ENCODE measurements around the gene SCLT1. TPM values are rescaled to one million over a fixed set of nuclear protein-coding genes. Genes with fewer than 3 reads are reported as not detected.

SCLT1 gene
- polyA plus RNA-seq, 6 donors from 2014 or later, result 0.65 to 9.3 (median 8.6) TPM

DNA sequence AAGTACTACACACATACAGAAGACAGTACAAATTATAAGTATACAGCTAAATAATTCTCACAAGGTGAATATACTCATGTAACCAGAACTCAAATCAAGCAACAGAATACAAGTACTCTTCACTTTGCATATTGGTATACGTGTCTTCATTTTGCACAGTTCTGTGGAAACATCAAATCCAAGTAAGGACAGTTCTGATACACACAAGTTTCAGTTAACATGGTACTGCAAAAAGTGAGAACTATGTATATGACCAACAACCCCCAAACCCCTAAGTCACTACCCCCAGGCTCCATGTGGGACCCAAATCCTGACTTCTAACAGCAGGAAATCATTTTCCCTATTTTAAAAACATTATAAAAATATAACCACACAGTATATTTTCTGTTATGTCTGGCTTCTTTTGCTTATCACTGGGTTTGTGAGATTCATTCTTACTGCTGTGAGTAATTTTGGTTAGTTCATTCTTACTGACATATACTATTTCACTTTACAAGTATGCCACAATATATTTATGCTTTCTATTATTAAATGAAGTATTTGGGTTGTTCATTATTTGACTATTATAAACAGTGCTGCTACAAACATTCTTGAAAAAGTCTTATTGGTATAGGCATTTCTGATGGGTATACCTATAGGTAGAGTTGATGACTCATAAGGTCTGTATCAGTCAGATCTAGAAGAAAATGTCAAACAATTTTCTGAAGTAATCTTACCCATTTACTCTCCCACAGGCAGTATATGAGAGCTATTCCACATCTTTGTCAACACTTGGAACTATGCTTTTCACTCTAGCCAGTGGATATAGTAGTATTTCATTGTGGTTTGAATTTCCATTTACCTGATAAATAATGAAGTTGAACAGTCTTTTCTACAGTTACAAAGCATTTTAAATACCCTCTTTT lies 47.0 kb downstream of the SCLT1 start:
- H3K36me3 Mint-ChIP-seq, result peaks cover 0 to 8% of the 10 kb centered on the region in 2 donors
- peaks cover 0 to 5% (median 0%) of the 10 kb centered on the region in 3 donors for H3K4me1 Mint-ChIP-seq
- no peaks in the 10 kb centered on the region for H3K27me3 Mint-ChIP-seq
- DNase-seq (no peak), ATAC-seq (ENCODE audit: low read depth in 2 of 2) (no peak)
- peaks cover 0 to 21% (median 16%) of the 10 kb centered on the region in 7 donors for H3K9me3 Mint-ChIP-seq
- H3K4me3 Mint-ChIP-seq, result no peak overlapping the region
- H3K27ac Mint-ChIP-seq, result peak overlapping the region in 1 of 6 donors; percentile 40

DNA sequence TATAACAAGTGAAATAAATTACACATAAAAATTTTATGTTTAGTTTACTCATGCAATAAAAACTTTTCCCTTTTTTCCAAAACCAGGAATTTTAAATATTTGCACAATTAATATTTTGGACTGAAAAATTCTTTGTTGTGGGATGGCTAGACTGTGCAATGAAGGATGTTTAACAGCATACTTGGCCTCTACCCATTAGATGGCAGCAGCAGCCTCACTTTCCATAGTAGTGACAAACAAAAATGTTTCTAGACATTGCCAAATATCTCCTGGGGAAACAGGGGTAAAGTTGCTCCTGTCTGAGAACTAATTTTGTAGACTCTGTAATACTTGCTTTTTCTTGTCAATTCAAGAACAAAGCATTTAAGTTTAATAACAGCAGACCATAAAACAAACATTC lies 49.8 kb downstream of the SCLT1 start:
- Mint-ChIP-seq H3K4me1 (peaks cover 0 to 5% (median 0%) of the 10 kb centered on the region in 3 donors), H3K27ac (no peak overlapping the region), H3K36me3 (peaks cover 5 to 8% of the 10 kb centered on the region in 2 donors), H3K4me3 (no peak overlapping the region), H3K9me3 (peaks cover 0 to 5% (median 0%) of the 10 kb centered on the region in 7 donors), H3K27me3 (no peaks in the 10 kb centered on the region)
- ATAC-seq (ENCODE audit: low read depth in 2 of 2) (no peak), DNase-seq (no peak)

- H3K4me1 Mint-ChIP-seq, result no peaks in the 10 kb centered on the region
- H3K27me3 Mint-ChIP-seq, result no peaks in the 10 kb centered on the region
- peak overlapping the region in 1 of 6 donors; percentile 42 for H3K27ac Mint-ChIP-seq
- H3K36me3 Mint-ChIP-seq, result peaks cover 11 to 15% of the 10 kb centered on the region in 2 donors
- H3K4me3 Mint-ChIP-seq, result no peak overlapping the region
- H3K9me3 Mint-ChIP-seq, result no peaks in the 10 kb centered on the region
- no peak for DNase-seq
- no peak for ATAC-seq (ENCODE audit: low read depth in 2 of 2)
Observed at GRCh38 chr4:129040471-129040870, 52.9 kb downstream of the SCLT1 start.

DNA sequence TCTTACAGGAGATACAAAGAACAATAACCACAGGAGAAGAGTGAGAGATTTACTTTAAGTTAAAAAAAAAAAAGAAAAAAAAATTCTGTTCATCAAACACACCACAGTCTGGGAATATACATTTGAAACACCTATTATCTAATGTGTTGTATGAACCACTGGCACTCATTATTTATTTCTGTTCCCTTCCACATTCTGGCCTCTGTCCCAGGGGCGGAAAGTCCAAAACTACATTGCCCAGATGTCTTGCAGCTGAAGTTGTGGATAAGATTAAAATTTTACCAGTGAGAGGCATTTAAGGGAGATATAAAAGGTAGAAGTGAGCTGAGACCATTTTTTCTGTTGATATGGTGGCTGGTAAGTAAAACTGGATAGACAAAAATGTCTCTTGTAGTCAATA lies 56.2 kb downstream of the SCLT1 start:
- Mint-ChIP-seq H3K27ac (no peak overlapping the region), H3K4me3 (no peak overlapping the region), H3K36me3 (peaks cover 8 to 17% of the 10 kb centered on the region in 2 donors), H3K4me1 (no peaks in the 10 kb centered on the region), H3K27me3 (no peaks in the 10 kb centered on the region), H3K9me3 (peaks cover 0 to 5% (median under 1%) of the 10 kb centered on the region in 7 donors)
- DNase-seq (no peak), ATAC-seq (ENCODE audit: low read depth in 2 of 2) (no peak)

GRCh38 chr4:129014566-129015509 lies 78.5 kb downstream of the SCLT1 start:
- ATAC-seq (ENCODE audit: low read depth in 2 of 2), result no peak
- Mint-ChIP-seq H3K4me1 (no peaks in the 10 kb centered on the region), H3K27ac (no peak overlapping the region), H3K27me3 (no peaks in the 10 kb centered on the region), H3K36me3 (peaks cover 24 to 50% of the 10 kb centered on the region in 2 donors), H3K4me3 (no peak overlapping the region), H3K9me3 (peaks cover 10 to 43% (median 31%) of the 10 kb centered on the region in 7 donors)
- no peak for DNase-seq

DNA sequence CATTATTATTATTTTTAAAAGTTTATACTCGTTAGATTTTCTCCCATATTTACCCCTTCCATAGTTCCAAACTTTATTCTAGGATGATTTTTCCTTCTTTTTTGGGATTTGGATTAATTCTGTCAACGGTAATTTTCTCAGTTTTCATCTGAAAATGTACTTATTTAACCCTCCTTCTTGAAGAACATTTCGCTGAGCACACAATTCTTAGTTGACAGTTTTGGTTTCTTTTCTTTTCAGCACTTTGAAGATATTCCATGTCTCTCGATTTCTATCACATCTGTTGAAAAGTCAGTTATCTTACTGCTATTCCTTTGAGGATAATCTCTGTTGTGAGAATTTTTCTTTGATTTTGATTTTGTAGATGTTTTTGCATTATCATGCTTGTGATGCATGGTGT lies 85.2 kb downstream of the SCLT1 start:
- H3K4me3 Mint-ChIP-seq, result no peak overlapping the region
- H3K27me3 Mint-ChIP-seq, result no peaks in the 10 kb centered on the region
- DNase-seq, result no peak
- peaks cover 17 to 63% (median 50%) of the 10 kb centered on the region in 7 donors for H3K9me3 Mint-ChIP-seq
- no peak for ATAC-seq (ENCODE audit: low read depth in 2 of 2)
- H3K27ac Mint-ChIP-seq, result no peak overlapping the region
- peaks cover 14 to 27% of the 10 kb centered on the region in 2 donors for H3K36me3 Mint-ChIP-seq
- no peaks in the 10 kb centered on the region for H3K4me1 Mint-ChIP-seq

GRCh38 chr4:128986908-128987307 lies 106.4 kb downstream of the SCLT1 start:
- no peaks in the 10 kb centered on the region for H3K27me3 Mint-ChIP-seq
- DNase-seq, result no peak
- peaks cover 0 to 8% (median 5%) of the 10 kb centered on the region in 7 donors for H3K9me3 Mint-ChIP-seq
- H3K36me3 Mint-ChIP-seq, result peaks cover 41 to 48% of the 10 kb centered on the region in 2 donors
- H3K27ac Mint-ChIP-seq, result no peak overlapping the region
- H3K4me1 Mint-ChIP-seq, result no peaks in the 10 kb centered on the region
- no peak for ATAC-seq (ENCODE audit: low read depth in 2 of 2)
- H3K4me3 Mint-ChIP-seq, result no peak overlapping the region

- H3K9me3 Mint-ChIP-seq, result peaks cover 0 to 8% (median 5%) of the 10 kb centered on the region in 7 donors
- H3K27me3 Mint-ChIP-seq, result no peaks in the 10 kb centered on the region
- no peak for DNase-seq
- H3K36me3 Mint-ChIP-seq, result peaks cover 41 to 44% of the 10 kb centered on the region in 2 donors
- H3K4me3 Mint-ChIP-seq, result no peak overlapping the region
- H3K4me1 Mint-ChIP-seq, result no peaks in the 10 kb centered on the region
- no peak for ATAC-seq (ENCODE audit: low read depth in 2 of 2)
- H3K27ac Mint-ChIP-seq, result peak overlapping the region in 2 of 6 donors; percentile 18 to 61
Observed at GRCh38 chr4:128986019-128986418, 107.3 kb downstream of the SCLT1 start.

DNA sequence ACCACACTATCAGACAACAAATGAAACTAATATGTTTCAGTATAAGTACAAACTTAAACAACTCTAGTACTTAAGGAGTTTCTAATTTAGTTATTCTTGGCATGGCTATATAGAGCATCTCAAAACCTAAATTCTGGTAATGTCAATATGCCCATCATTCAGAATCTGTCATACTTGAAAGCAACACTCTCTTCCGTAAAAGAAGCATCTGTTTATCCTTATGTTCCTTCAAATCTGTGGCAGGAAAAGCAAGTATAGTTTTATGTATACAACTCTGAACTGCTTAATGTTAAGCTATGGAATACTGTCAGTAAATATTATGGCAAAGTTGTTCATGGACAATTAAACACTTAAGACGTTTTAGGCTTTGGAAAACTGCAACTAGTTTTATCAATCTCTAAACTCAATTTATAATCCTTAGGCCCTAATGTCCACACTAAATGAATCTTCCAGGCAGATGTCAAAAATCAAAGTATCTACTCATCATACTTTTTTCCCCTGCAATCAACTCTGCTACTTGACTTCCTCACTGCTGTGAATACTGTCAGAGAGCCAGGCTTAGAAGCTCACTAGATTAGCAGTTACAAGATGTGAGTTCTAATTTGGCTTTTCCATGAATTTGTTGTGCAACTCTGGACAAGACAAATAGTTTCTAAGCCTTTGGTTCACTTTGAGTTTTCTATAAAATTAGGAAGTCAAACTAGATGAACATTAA lies 109.4 kb downstream of the SCLT1 start:
- Mint-ChIP-seq H3K36me3 (peaks cover 25 to 27% of the 10 kb centered on the region in 2 donors), H3K9me3 (peaks cover 0 to 7% (median 4%) of the 10 kb centered on the region in 7 donors), H3K27ac (no peak overlapping the region), H3K27me3 (no peaks in the 10 kb centered on the region), H3K4me3 (no peak overlapping the region), H3K4me1 (no peaks in the 10 kb centered on the region)
- DNase-seq (no peak), ATAC-seq (ENCODE audit: low read depth in 2 of 2) (no peak)

- ATAC-seq (ENCODE audit: low read depth in 2 of 2) (no peak), DNase-seq (no peak)
- peaks cover 0 to 2% (median 0%) of the 10 kb centered on the region in 7 donors for H3K9me3 Mint-ChIP-seq
- peaks cover 0 to 4% of the 10 kb centered on the region in 2 donors for H3K36me3 Mint-ChIP-seq
- H3K27me3 Mint-ChIP-seq, result no peaks in the 10 kb centered on the region
- H3K4me1 Mint-ChIP-seq, result no peaks in the 10 kb centered on the region
- H3K27ac Mint-ChIP-seq, result no peak overlapping the region
- no peak overlapping the region for H3K4me3 Mint-ChIP-seq
Observed at GRCh38 chr4:128981377-128981776, 112.0 kb downstream of the SCLT1 start.

DNA sequence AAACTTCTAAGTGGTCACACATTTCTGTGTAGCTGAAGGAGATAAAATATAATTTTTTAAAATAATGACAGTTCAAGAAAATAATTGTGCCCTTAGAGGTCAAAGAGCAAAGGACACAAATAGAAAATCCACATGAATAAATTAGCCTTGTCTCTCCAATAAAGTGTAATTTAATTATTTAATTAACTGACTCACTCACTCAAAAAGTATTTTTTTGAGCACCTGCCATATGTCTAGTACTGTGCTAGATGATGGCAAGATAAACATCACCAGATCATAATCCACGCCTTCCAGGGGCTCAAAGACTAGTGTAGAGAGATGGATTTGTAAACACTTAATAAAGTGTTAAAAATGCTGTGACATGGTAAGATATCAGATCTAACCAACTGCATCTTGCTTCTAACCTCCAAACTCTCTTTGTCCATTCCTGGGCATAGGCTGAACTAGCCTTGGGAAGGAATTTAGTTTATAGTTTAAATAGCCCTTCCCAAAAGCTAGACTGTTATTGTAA lies 112.5 kb downstream of the SCLT1 start:
- H3K27ac Mint-ChIP-seq, result no peak overlapping the region
- H3K4me1 Mint-ChIP-seq, result no peaks in the 10 kb centered on the region
- DNase-seq, result no peak

GRCh38 chr4:128979934-128980333 lies 113.4 kb downstream of the SCLT1 start:
- ATAC-seq (ENCODE audit: low read depth in 2 of 2) (no peak), DNase-seq (no peak)
- no peaks in the 10 kb centered on the region for H3K4me1 Mint-ChIP-seq
- no peak overlapping the region for H3K27ac Mint-ChIP-seq
- no peaks in the 10 kb centered on the region for H3K27me3 Mint-ChIP-seq
- no peak overlapping the region for H3K4me3 Mint-ChIP-seq
- peaks cover 0 to 2% (median 0%) of the 10 kb centered on the region in 7 donors for H3K9me3 Mint-ChIP-seq
- H3K36me3 Mint-ChIP-seq, result no peaks in the 10 kb centered on the region

More for the DNA sequence above, 112.5 kb downstream of the SCLT1 start:
- Mint-ChIP-seq H3K36me3 (peaks cover 0 to 3% of the 10 kb centered on the region in 2 donors), H3K4me3 (no peak overlapping the region), H3K27me3 (no peaks in the 10 kb centered on the region), H3K9me3 (peaks cover 0 to 2% (median 0%) of the 10 kb centered on the region in 7 donors)
- ATAC-seq (ENCODE audit: low read depth in 2 of 2), result no peak

GRCh38 chr4:128978985-128979384 lies 114.4 kb downstream of the SCLT1 start:
- Mint-ChIP-seq H3K27me3 (no peaks in the 10 kb centered on the region), H3K36me3 (no peaks in the 10 kb centered on the region), H3K9me3 (peaks cover 0 to 2% (median 0%) of the 10 kb centered on the region in 7 donors), H3K4me3 (no peak overlapping the region), H3K4me1 (no peaks in the 10 kb centered on the region), H3K27ac (no peak overlapping the region)
- DNase-seq, result no peak
- ATAC-seq (ENCODE audit: low read depth in 2 of 2), result no peak
